OCI-LY1 (cell line): Measurements from ENCODE around the gene CUX1.

ENCODE experiments used
- H2AFZ ChIP-seq: fragments of 200-600 bp; sonication (generic), shearing (Covaris generic); 2 replicates; pipeline ENCODE4 v1.6.0; 2014; ENCODE audit warnings: antibody characterized with exemption, mild to moderate bottlenecking, low read length
- H3F3A ChIP-seq: fragments of 200-600 bp; sonication (generic), shearing (Covaris generic); 2 replicates; pipeline ENCODE4 v1.6.0; 2014; ENCODE audit warnings: mild to moderate bottlenecking, antibody characterized with exemption, low read length, moderate library complexity; ENCODE audit not compliant: insufficient read depth
- H3K27ac ChIP-seq: fragments of 200-600 bp; sonication (generic); 2 replicates; pipeline ENCODE4 v1.5.1; 2014; ENCODE audit warnings: low read length, mixed run types, mild to moderate bottlenecking, low read depth; ENCODE audit not compliant: poor library complexity, severe bottlenecking
- H3K27me3 ChIP-seq: fragments of 200-600 bp; sonication (generic); 2 replicates; pipeline ENCODE4 v1.6.0; 2014; ENCODE audit warnings: antibody characterized with exemption, mild to moderate bottlenecking, low read length, moderate library complexity; ENCODE audit not compliant: insufficient read depth
- H3K36me3 ChIP-seq: fragments of 200-600 bp; sonication (generic); 2 replicates; pipeline ENCODE4 v1.6.1; 2014; ENCODE audit warnings: mild to moderate bottlenecking, antibody characterized with exemption, low read length, moderate library complexity, mixed read lengths; ENCODE audit not compliant: insufficient read depth
- H3K4me1 ChIP-seq: fragments of 200-600 bp; sonication (generic); 2 replicates; pipeline ENCODE4 v1.5.1; 2014; ENCODE audit warnings: mild to moderate bottlenecking, low read length, moderate library complexity; ENCODE audit not compliant: insufficient read depth, severe bottlenecking
- H3K4me2 ChIP-seq: fragments of 200-600 bp; sonication (generic), shearing (Covaris generic); 2 replicates; pipeline ENCODE4 v1.6.1; 2014; ENCODE audit warnings: low read length
- H3K4me3 ChIP-seq: fragments of 200-600 bp; sonication (generic); 2 replicates; pipeline ENCODE4 v1.5.1; 2014; ENCODE audit warnings: low read length, low read depth, mild to moderate bottlenecking, mixed read lengths; ENCODE audit not compliant: poor library complexity, severe bottlenecking
- H3K79me2 ChIP-seq: fragments of 200-600 bp; shearing (Covaris generic); 2 replicates; pipeline ENCODE4 v1.6.1; 2016; ENCODE audit warnings: mixed run types, low read length, mixed read lengths; ENCODE audit not compliant: insufficient read depth
- H3K9ac ChIP-seq: fragments of 200-600 bp; sonication (generic), shearing (Covaris generic); 2 replicates; pipeline ENCODE4 v1.6.1; 2014; ENCODE audit warnings: mild to moderate bottlenecking, low read length, mixed read lengths
- H3K9me2 ChIP-seq: fragments of 200-600 bp; sonication (generic), shearing (Covaris generic); 2 replicates; pipeline ENCODE4 v1.6.1; 2014; ENCODE audit warnings: low read depth, mild to moderate bottlenecking, low read length, mixed read lengths
- H3K9me3 ChIP-seq: fragments of 200-600 bp; shearing (Covaris generic); 2 replicates; pipeline ENCODE4 v1.6.1; 2014; ENCODE audit warnings: low read length, mixed read lengths
- H4K20me1 ChIP-seq: fragments of 200-600 bp; sonication (generic), shearing (Covaris generic); 2 replicates; pipeline ENCODE4 v1.6.0; 2016; ENCODE audit warnings: mild to moderate bottlenecking, low read length; ENCODE audit not compliant: insufficient read depth
- CTCF ChIP-seq: fragments of 200-600 bp; sonication (generic), shearing (Covaris generic); IDR thresholded peaks from 2 replicates; pipeline ENCODE4 v1.5.1; 2017; ENCODE audit warnings: mild to moderate bottlenecking, antibody characterized with exemption, low read length, moderate library complexity, mixed read lengths
- EZH2 ChIP-seq: fragments of 200-600 bp; sonication (generic), shearing (Covaris generic); IDR thresholded peaks from 2 replicates; pipeline ENCODE4 v1.8.0; 2017; ENCODE audit warnings: borderline replicate concordance, mixed run types, mild to moderate bottlenecking, antibody characterized with exemption, low read length, moderate library complexity, mixed read lengths

CUX1 gene

GRCh38 chr7:101898106-101898505, 80.7 kb downstream of the CUX1 start:
- TF ChIP-seq EZH2 (no peak), CTCF (no peak)

GRCh38 chr7:101899616-101900015, 82.2 kb downstream of the CUX1 start:
- Histone ChIP-seq H3K36me3 (peaks cover 22% of the 10 kb centered on the region), H3K27ac (peak overlapping the region; percentile 21), H3K9me3 (no peaks in the 10 kb centered on the region), H3K9me2 (no peaks in the 10 kb centered on the region), H2AFZ (no peak overlapping the region), H3K9ac (no peak overlapping the region), H3K79me2 (peaks cover 98% of the 10 kb centered on the region), H3K4me1 (peaks cover 90% of the 10 kb centered on the region), H3K27me3 (no peaks in the 10 kb centered on the region), H3K4me3 (no peak overlapping the region), H4K20me1 (no peaks in the 10 kb centered on the region), H3K4me2 (no peak overlapping the region), H3F3A (0 out of 2 replicates have a peak, but pooled peaks cover 3% of the 10 kb centered on the region)
- no peak for TF ChIP-seq EZH2

More at GRCh38 chr7:101898106-101898505, 80.7 kb downstream of the CUX1 start:
- H3K4me2 ChIP-seq, result no peak overlapping the region
- H4K20me1 ChIP-seq, result no peaks in the 10 kb centered on the region
- peaks cover 98% of the 10 kb centered on the region for H3K79me2 ChIP-seq
- H2AFZ ChIP-seq, result no peak overlapping the region
- H3F3A ChIP-seq, result 0 out of 2 replicates have a peak, but pooled peaks cover 3% of the 10 kb centered on the region
- H3K4me1 ChIP-seq, result peaks cover 90% of the 10 kb centered on the region
- peaks cover 27% of the 10 kb centered on the region for H3K36me3 ChIP-seq
- no peaks in the 10 kb centered on the region for H3K9me3 ChIP-seq
- H3K27ac ChIP-seq, result no peak overlapping the region
- H3K9ac ChIP-seq, result no peak overlapping the region
- no peak overlapping the region for H3K4me3 ChIP-seq
- H3K9me2 ChIP-seq, result no peaks in the 10 kb centered on the region
- no peaks in the 10 kb centered on the region for H3K27me3 ChIP-seq

- H2AFZ ChIP-seq, result no peak overlapping the region
- TF ChIP-seq EZH2 (no peak), CTCF (no peak)
Observed at GRCh38 chr7:101900103-101900502, 82.7 kb downstream of the CUX1 start.

More at GRCh38 chr7:101900103-101900502, 82.7 kb downstream of the CUX1 start:
- peak overlapping the region; percentile 21 for H3K27ac ChIP-seq
- H3K9me2 ChIP-seq, result no peaks in the 10 kb centered on the region
- H3K4me3 ChIP-seq, result no peak overlapping the region
- no peaks in the 10 kb centered on the region for H3K27me3 ChIP-seq
- H3K9ac ChIP-seq, result no peak overlapping the region
- H3K4me1 ChIP-seq, result peaks cover 90% of the 10 kb centered on the region
- no peaks in the 10 kb centered on the region for H4K20me1 ChIP-seq
- peaks cover 99% of the 10 kb centered on the region for H3K79me2 ChIP-seq
- no peak overlapping the region for H3K4me2 ChIP-seq
- no peaks in the 10 kb centered on the region for H3K9me3 ChIP-seq
- H3K36me3 ChIP-seq, result peaks cover 25% of the 10 kb centered on the region
- H3F3A ChIP-seq, result 0 out of 2 replicates have a peak, but pooled peaks cover 3% of the 10 kb centered on the region
